Gastrocnemius medialis (tissue), 4 donors: ENCODE measurements around the gene GRIA4. TPM values are rescaled to one million over a fixed set of nuclear protein-coding genes. Genes with fewer than 3 reads are reported as not detected.

Experiments used
- ATAC-seq, 2 donors: fragments of 150-250 bp; one replicate each; pipeline ENCODE4 v1.9.1; 2016
- DNase-seq, 2 donors: peaks; one replicate each; pipeline ENCODE4 v3.0.0-alpha.2; 2019
- H3K27ac ChIP-seq, 4 donors: fragments of 200-600 bp; sonication (generic); 1 replicate in 1 of 4; 2 replicates in 3 of 4; pipeline ENCODE4 v1.5.1; 2016 to 2018; ENCODE audit warnings: mild to moderate bottlenecking in 2 of 4, moderate library complexity in 1 of 4
- H3K27me3 ChIP-seq, 3 donors: fragments of 200-600 bp; sonication (generic) in 2 of 3; 1 replicate in 1 of 3; 2 replicates in 2 of 3; pipeline versions ENCODE4 v1.5.1 to v1.6.0; 2016 to 2019; ENCODE audit warnings: mild to moderate bottlenecking in 1 of 3, moderate library complexity in 1 of 3
- H3K36me3 ChIP-seq, 2 donors: fragments of 200-600 bp; sonication (generic) in 1 of 2; one replicate each; pipeline ENCODE4 v1.5.1; 2017 to 2018
- H3K4me1 ChIP-seq, 2 donors: fragments of 200-600 bp; sonication (generic) in 1 of 2; one replicate each; pipeline ENCODE4 v1.5.1; 2016 to 2017; ENCODE audit warnings: mild to moderate bottlenecking in 2 of 2
- H3K4me3 ChIP-seq, 4 donors: fragments of 200-600 bp; sonication (generic) in 3 of 4; 1 replicate in 1 of 4; 2 replicates in 3 of 4; pipeline ENCODE4 v1.5.1; 2016 to 2019; ENCODE audit warnings: mild to moderate bottlenecking in 2 of 4
- H3K9me3 ChIP-seq, 3 donors: fragments of 200-600 bp; sonication (generic) in 2 of 3; 1 replicate in 1 of 3; 2 replicates in 2 of 3; pipeline ENCODE4 v1.5.1; 2016 to 2019
- POLR2A ChIP-seq, 2 donors: fragments of 450-650 bp; IDR thresholded peaks; one replicate each; pipeline ENCODE4 v1.6.1; 2017; ENCODE audit warnings: antibody characterized with exemption in 2 of 2, mild to moderate bottlenecking in 2 of 2, moderate library complexity in 2 of 2
- in situ Hi-C, 4 donors: fragments of 200-750 bp; cut with MboI; loops; one replicate each; pipeline versions ENCODE4 v1.15.0 to v1.8.0; 2017; ENCODE audit warnings: low sequenced_read_pairs in 4 of 4
- intact Hi-C: fragments of 100-400 bp; cut with DNase I; formaldehyde crosslinking; loops from one replicate; pipeline ENCODE4 v1.15.1; 2023; ENCODE audit warnings: low total_unique reads
- total RNA-seq, 4 donors: library from RNA; depleted of rRNA; stranded (reverse); fragments of >200 nt; gene quantifications; one replicate each; pipeline versions ENCODE4 v1.1.0 to v1.2.3, GENCODE V29; 2016
- TF ChIP-seq, protein P1 (sequence below), 5 experiments: fragments of 450-650 bp in 3 of 5; fragments of 200-600 bp in 2 of 5; sonication (generic) in 2 of 5; IDR thresholded peaks in 4 of 5; conservative IDR thresholded peaks in 1 of 5; 1 replicate in 4 of 5; 2 replicates in 1 of 5; pipeline ENCODE4 v1.5.1; 2016 to 2019; ENCODE audit warnings: antibody characterized with exemption in 5 of 5, mild to moderate bottlenecking in 3 of 5, moderate library complexity in 3 of 5

GRIA4 gene
- total RNA-seq, 4 donors from 2014 or later, result not detected

DNA sequence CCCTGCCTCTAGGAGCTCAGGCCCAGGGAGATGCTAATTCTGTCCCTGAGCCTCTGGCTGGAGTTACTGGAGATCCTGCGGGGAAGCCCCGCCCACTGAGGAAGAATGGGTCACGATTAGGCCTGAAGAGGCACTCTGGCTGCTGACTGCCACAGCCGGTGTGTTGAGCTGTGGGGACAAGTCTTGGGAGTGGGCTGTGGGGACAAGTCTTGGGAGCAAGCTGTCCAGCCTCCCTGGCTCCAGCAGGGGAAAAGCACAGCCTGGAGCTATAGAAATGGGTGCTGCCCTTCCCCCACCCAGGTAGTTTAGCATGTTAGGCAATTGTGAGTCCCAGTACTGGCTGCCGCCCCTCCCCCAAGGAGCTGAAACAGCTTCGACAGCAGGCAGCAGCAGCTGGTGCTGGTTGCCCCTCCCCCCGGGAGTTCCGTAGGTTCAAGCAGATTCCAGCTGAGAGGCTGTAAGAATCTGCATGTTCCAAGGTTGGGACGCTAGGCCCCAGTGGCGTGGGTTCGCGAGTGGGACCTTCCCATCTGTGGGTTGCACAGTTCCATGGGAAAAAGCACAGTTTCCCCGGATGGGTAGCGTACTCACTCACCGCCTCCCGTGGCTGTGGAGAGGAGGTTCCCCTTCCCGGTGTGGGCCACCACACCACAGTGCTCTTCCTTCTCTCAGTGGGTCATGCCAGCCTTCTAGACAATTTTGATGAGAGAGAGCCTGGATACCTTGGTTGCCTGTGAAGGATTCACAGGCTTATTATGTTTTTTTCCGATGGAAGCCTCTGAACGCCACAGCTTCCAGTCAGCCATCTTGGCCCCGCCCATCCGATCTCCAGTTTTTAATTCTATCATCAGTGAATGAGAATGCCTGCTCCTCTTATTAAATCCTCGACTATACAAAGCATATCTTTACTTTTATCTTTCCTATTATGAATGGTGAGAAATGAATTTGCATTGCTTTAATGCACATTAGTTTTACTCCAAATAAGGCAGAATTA lies 350.7 kb downstream of the GRIA4 start:
- TF ChIP-seq, protein P1, sequence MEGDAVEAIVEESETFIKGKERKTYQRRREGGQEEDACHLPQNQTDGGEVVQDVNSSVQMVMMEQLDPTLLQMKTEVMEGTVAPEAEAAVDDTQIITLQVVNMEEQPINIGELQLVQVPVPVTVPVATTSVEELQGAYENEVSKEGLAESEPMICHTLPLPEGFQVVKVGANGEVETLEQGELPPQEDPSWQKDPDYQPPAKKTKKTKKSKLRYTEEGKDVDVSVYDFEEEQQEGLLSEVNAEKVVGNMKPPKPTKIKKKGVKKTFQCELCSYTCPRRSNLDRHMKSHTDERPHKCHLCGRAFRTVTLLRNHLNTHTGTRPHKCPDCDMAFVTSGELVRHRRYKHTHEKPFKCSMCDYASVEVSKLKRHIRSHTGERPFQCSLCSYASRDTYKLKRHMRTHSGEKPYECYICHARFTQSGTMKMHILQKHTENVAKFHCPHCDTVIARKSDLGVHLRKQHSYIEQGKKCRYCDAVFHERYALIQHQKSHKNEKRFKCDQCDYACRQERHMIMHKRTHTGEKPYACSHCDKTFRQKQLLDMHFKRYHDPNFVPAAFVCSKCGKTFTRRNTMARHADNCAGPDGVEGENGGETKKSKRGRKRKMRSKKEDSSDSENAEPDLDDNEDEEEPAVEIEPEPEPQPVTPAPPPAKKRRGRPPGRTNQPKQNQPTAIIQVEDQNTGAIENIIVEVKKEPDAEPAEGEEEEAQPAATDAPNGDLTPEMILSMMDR (IDR thresholded peaks at IDR 0.05 in 4 of 5, conservative IDR thresholded peaks at IDR 0.05 in 1 of 5), result no peak
- TF ChIP-seq POLR2A (IDR thresholded peaks at IDR 0.05), result no peak
- H3K27ac ChIP-seq, result no peak overlapping the region
- intact Hi-C loops (no loop called here), in situ Hi-C loops (no loop called here)
- ATAC-seq, result no peak
- H3K27me3 ChIP-seq, result no peaks in the 10 kb centered on the region
- no peak overlapping the region for H3K4me3 ChIP-seq
- H3K4me1 ChIP-seq, result no peaks in the 10 kb centered on the region
- H3K9me3 ChIP-seq, result no peaks in the 10 kb centered on the region
- no peak for DNase-seq
- H3K36me3 ChIP-seq, result no peaks in the 10 kb centered on the region

DNA sequence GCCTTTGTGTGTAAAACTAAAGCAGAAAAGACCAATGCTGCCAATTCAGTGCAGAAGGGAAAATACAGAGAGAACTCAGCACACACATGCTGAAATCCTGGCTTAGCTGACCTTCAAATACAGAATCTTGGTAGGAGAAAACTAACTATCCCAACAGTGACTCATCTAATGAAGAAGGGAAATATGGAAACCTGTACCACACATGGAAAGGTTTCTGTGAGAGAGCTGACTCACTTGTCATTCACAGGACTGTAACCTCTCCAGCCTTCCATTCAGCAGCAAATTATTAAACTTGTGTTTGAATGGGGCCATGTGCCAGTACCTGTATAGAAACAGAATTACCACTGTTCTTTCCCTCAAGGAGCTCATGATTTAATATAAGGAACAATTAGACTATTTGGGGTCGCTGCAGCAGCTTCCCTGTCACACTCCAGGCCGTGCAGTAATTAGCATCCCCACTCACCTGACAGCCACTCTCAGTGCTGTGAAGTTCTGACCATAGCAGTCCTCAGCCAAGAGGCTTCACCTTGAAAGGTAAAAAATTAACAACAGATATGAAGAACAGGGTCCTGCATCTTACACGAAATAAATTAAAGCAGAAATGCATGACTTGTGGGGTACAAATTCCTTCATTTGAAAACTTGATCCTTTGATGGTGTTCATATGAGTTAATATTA lies 358.3 kb downstream of the GRIA4 start:
- TF ChIP-seq POLR2A (IDR thresholded peaks at IDR 0.05), result no peak
- H3K4me3 ChIP-seq, result no peak overlapping the region
- intact Hi-C loops (no loop called here), in situ Hi-C loops (no loop called here)
- H3K27ac ChIP-seq, result no peak overlapping the region
- ATAC-seq (no peak), DNase-seq (no peak)
- no peaks in the 10 kb centered on the region for H3K9me3 ChIP-seq
- no peaks in the 10 kb centered on the region for H3K27me3 ChIP-seq
- H3K4me1 ChIP-seq, result no peaks in the 10 kb centered on the region
- no peaks in the 10 kb centered on the region for H3K36me3 ChIP-seq

DNA sequence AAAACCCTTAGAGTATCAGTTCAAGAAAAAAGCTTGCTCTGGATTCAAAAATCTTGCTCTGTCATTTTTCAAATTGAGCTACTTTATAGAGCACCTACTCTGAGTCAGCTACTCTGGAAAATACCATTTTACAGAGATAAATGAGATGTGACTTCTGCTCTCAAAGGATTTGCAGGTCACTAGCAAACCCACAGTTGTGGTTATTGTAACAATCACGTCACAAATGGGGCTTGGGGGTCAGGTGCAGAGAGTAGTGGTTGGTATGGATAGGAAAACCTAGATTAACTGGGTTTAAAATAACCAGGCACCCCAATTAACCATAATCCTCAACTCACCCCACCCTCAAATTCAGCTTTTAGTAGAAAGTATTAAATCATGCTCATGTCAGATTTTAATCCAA lies 359.9 kb downstream of the GRIA4 start:
- Histone ChIP-seq H3K9me3 (no peaks in the 10 kb centered on the region), H3K4me1 (no peaks in the 10 kb centered on the region), H3K36me3 (no peaks in the 10 kb centered on the region), H3K27ac (no peak overlapping the region), H3K27me3 (no peaks in the 10 kb centered on the region), H3K4me3 (no peak overlapping the region)
- ATAC-seq (no peak), DNase-seq (no peak)
- no peak for TF ChIP-seq POLR2A (IDR thresholded peaks at IDR 0.05)
- TF ChIP-seq, protein P1 (IDR thresholded peaks at IDR 0.05 in 4 of 5, conservative IDR thresholded peaks at IDR 0.05 in 1 of 5), result no peak
- intact Hi-C loops, result no loop called here
- in situ Hi-C loops, result no loop called here

DNA sequence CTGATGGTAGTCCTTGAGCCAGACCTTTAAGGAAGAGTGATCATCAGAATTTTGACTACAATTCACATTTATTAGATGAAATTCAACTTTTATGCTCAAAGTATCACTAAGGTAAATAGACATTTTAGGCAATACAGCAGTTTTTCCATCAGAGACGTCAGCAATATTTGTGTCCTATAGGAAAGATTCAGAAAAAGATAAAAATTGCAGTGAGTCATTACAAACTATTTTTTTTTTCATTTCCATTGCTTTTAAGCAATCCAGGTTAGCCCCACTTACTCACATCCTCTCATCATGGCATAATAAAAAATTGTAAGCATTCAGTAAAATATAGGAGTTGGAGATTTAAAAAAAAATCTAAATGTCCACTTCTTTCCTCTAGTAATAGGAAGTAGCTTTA lies 365.3 kb downstream of the GRIA4 start:
- Histone ChIP-seq H3K27me3 (no peaks in the 10 kb centered on the region), H3K27ac (no peak overlapping the region), H3K4me1 (no peaks in the 10 kb centered on the region), H3K4me3 (no peak overlapping the region), H3K9me3 (no peaks in the 10 kb centered on the region), H3K36me3 (no peaks in the 10 kb centered on the region)
- in situ Hi-C loops (no loop called here), intact Hi-C loops (no loop called here)
- ATAC-seq (no peak), DNase-seq (no peak)
- TF ChIP-seq, protein P1 (IDR thresholded peaks at IDR 0.05 in 4 of 5, conservative IDR thresholded peaks at IDR 0.05 in 1 of 5), result no peak
- no peak for TF ChIP-seq POLR2A (IDR thresholded peaks at IDR 0.05)

DNA sequence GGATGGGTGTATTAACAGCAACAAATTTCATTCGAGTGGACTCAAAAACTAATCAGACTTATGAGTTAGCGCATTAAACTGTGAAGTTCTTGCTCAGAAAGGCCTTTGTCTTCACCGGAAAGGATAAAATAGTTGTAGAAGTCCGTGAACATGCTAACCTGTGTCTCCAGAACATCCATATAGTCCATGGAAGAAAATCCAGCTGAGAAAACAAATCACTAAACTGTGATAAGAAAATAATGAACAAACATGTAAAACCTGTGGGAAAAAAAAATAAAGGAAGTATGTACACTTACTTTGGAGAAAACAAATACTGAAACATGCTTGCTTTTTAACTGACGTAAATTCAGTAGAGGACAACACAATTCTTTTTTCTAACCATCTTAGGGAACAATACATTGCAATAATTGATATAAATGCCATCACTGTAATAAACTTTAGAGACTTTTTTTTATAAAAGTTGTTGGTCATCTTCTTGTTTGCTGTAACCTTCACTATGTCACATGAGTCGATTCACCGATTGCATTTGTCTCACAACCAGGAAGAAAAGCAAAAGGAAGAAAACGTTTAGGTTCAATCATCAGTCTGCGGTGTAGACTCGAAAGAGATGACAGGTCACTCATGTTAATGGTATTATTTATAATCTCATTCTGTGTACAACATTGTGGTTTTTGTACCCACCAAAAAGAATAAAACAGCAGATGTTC lies 370.3 kb downstream of the GRIA4 start:
- ATAC-seq (no peak), DNase-seq (no peak)
- intact Hi-C loops (no loop called here), in situ Hi-C loops (no loop called here)
- Histone ChIP-seq H3K4me3 (no peak overlapping the region), H3K9me3 (no peaks in the 10 kb centered on the region), H3K4me1 (no peaks in the 10 kb centered on the region), H3K27me3 (no peaks in the 10 kb centered on the region), H3K27ac (no peak overlapping the region), H3K36me3 (no peaks in the 10 kb centered on the region)
- no peak for TF ChIP-seq POLR2A (IDR thresholded peaks at IDR 0.05)
- TF ChIP-seq, protein P1 (IDR thresholded peaks at IDR 0.05 in 4 of 5, conservative IDR thresholded peaks at IDR 0.05 in 1 of 5), result no peak
